ENCODE measurements around the gene MORN4.

GRCh38 chr10:97574374-97575126 lies 58.8 kb downstream of the MORN4 start:
- TF ChIP-seq CTCF (IDR thresholded peaks at IDR 0.05), result no peak
- peak; percentile 44; the same call in 1 of the 2 replicates for TF ChIP-seq FOXM1 (IDR thresholded peaks at IDR 0.05; ENCODE audit: low read depth)
- TF ChIP-seq PBX3 (IDR thresholded peaks at IDR 0.05), result peak; percentile 90
- peak; percentile 98 for TF ChIP-seq JUND (IDR thresholded peaks at IDR 0.05)
- 0 out of 2 replicates have a peak, but pooled peaks have one; percentile 21 for TF ChIP-seq YY1 (IDR thresholded peaks at IDR 0.05; ENCODE audit: low read depth)
- TF ChIP-seq POLR2AphosphoS5 (IDR thresholded peaks at IDR 0.05; ENCODE audit: low read depth, low read length), result peak; percentile 87
- TF ChIP-seq IRF3 (IDR thresholded peaks at IDR 0.05; ENCODE audit: low read depth, low read length), result no peak
- TF ChIP-seq EZH2phosphoT487 (IDR thresholded peaks at IDR 0.05; ENCODE audit: borderline replicate concordance, low read depth), result no peak
- TF ChIP-seq TEAD4 (IDR thresholded peaks at IDR 0.05; ENCODE audit: borderline replicate concordance, insufficient read depth), result peak; percentile 100
- TF ChIP-seq, protein P1, sequence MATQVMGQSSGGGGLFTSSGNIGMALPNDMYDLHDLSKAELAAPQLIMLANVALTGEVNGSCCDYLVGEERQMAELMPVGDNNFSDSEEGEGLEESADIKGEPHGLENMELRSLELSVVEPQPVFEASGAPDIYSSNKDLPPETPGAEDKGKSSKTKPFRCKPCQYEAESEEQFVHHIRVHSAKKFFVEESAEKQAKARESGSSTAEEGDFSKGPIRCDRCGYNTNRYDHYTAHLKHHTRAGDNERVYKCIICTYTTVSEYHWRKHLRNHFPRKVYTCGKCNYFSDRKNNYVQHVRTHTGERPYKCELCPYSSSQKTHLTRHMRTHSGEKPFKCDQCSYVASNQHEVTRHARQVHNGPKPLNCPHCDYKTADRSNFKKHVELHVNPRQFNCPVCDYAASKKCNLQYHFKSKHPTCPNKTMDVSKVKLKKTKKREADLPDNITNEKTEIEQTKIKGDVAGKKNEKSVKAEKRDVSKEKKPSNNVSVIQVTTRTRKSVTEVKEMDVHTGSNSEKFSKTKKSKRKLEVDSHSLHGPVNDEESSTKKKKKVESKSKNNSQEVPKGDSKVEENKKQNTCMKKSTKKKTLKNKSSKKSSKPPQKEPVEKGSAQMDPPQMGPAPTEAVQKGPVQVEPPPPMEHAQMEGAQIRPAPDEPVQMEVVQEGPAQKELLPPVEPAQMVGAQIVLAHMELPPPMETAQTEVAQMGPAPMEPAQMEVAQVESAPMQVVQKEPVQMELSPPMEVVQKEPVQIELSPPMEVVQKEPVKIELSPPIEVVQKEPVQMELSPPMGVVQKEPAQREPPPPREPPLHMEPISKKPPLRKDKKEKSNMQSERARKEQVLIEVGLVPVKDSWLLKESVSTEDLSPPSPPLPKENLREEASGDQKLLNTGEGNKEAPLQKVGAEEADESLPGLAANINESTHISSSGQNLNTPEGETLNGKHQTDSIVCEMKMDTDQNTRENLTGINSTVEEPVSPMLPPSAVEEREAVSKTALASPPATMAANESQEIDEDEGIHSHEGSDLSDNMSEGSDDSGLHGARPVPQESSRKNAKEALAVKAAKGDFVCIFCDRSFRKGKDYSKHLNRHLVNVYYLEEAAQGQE (IDR thresholded peaks at IDR 0.05; ENCODE audit: low read depth, low read length), result peak; percentile 74
- no peak for TF ChIP-seq USF2 (IDR thresholded peaks at IDR 0.05; ENCODE audit: borderline replicate concordance, low read depth, low read length)
- TF ChIP-seq TAF1 (IDR thresholded peaks at IDR 0.05; ENCODE audit: borderline replicate concordance, low read depth, low read length), result no peak
